HEK293 (cell line): Measurements from ENCODE around the gene CELSR3.
A peak's percentile ranks its signal among the peaks of the same experiment; 100 is the strongest.

Experiments
- HOXC10 ChIP-seq: sonication (generic); formaldehyde crosslinking; IDR thresholded peaks from 2 replicates; pipeline ENCODE4 v1.8.1; 2023; ENCODE audit warnings: mild to moderate bottlenecking, missing genetic modification reagents
- HOXD13 ChIP-seq: sonication (generic); formaldehyde crosslinking; IDR thresholded peaks from 2 replicates; pipeline ENCODE4 v1.8.0; 2022; ENCODE audit warnings: missing genetic modification reagents, borderline replicate concordance
- KLF10 ChIP-seq: fragments of 450-650 bp; IDR thresholded peaks from 2 replicates; pipeline ENCODE4 v1.5.1; 2018; ENCODE audit warnings: missing biosample characterization, mild to moderate bottlenecking, missing genetic modification characterization
- REST ChIP-seq: fragments of 450-650 bp; formaldehyde crosslinking; IDR thresholded peaks from 2 replicates; pipeline ENCODE4 v1.5.1; 2016; ENCODE audit warnings: missing biosample characterization, missing genetic modification characterization
- SP7 ChIP-seq: fragments of 450-650 bp; formaldehyde crosslinking; IDR thresholded peaks from 2 replicates; pipeline ENCODE4 v1.5.1; 2016; ENCODE audit warnings: missing biosample characterization, missing genetic modification characterization
- TCF7L2 ChIP-seq: IDR thresholded peaks from 2 replicates; pipeline ENCODE4 v1.6.1; 2011; ENCODE audit warnings: low read depth, mild to moderate bottlenecking, inconsistent platforms, low read length, moderate library complexity, borderline replicate concordance
- YY2 ChIP-seq: fragments of 450-650 bp; formaldehyde crosslinking; IDR thresholded peaks from 2 replicates; pipeline ENCODE4 v1.5.1; 2016; ENCODE audit warnings: missing biosample characterization, missing genetic modification characterization
- ZBTB10 ChIP-seq: fragments of 450-650 bp; formaldehyde crosslinking; IDR thresholded peaks from 2 replicates; pipeline ENCODE4 v1.5.1; 2016; ENCODE audit warnings: missing biosample characterization, missing genetic modification characterization
- ZBTB26 ChIP-seq: fragments of 450-650 bp; formaldehyde crosslinking; optimal IDR thresholded peaks from 2 replicates; pipeline ENCODE3; 2016; ENCODE audit warnings: missing biosample characterization, mild to moderate bottlenecking, missing genetic modification characterization
- ZNF2 ChIP-seq: fragments of 450-650 bp; formaldehyde crosslinking; IDR thresholded peaks from 2 replicates; pipeline ENCODE4 v1.5.1; 2016; ENCODE audit warnings: missing biosample characterization, missing genetic modification characterization
- ZNF214 ChIP-seq: fragments of 450-650 bp; formaldehyde crosslinking; IDR thresholded peaks from 2 replicates; pipeline ENCODE4 v1.5.1; 2017; ENCODE audit warnings: missing biosample characterization, mild to moderate bottlenecking, missing genetic modification characterization, borderline replicate concordance
- ZNF23 ChIP-seq: fragments of 450-650 bp; formaldehyde crosslinking; IDR thresholded peaks from 2 replicates; pipeline ENCODE4 v1.5.1; 2016; ENCODE audit warnings: missing biosample characterization, missing genetic modification characterization, borderline replicate concordance
- ZNF449 ChIP-seq: fragments of 450-650 bp; formaldehyde crosslinking; IDR thresholded peaks from 2 replicates; pipeline ENCODE4 v1.5.1; 2017; ENCODE audit warnings: missing biosample characterization, mild to moderate bottlenecking, missing genetic modification characterization, moderate library complexity
- ZNF488 ChIP-seq: fragments of 450-650 bp; formaldehyde crosslinking; IDR thresholded peaks from 2 replicates; pipeline ENCODE4 v1.5.1; 2016; ENCODE audit warnings: missing biosample characterization, missing genetic modification characterization
- ZNF701 ChIP-seq: fragments of 450-650 bp; formaldehyde crosslinking; IDR thresholded peaks from 2 replicates; pipeline ENCODE4 v1.5.1; 2016; ENCODE audit warnings: missing biosample characterization, missing genetic modification characterization
- ZNF777 ChIP-seq: fragments of 450-650 bp; formaldehyde crosslinking; IDR thresholded peaks from 2 replicates; pipeline ENCODE4 v1.5.1; 2017; ENCODE audit warnings: missing biosample characterization, missing genetic modification characterization, borderline replicate concordance
- TF ChIP-seq, protein P1 (sequence below): fragments of 450-650 bp; formaldehyde crosslinking; IDR thresholded peaks from 2 replicates; pipeline ENCODE4 v1.5.1; 2016; ENCODE audit warnings: missing biosample characterization, missing genetic modification characterization
- TF ChIP-seq, protein P2 (sequence below): fragments of 450-650 bp; formaldehyde crosslinking; IDR thresholded peaks from 2 replicates; pipeline ENCODE4 v1.5.1; 2016; ENCODE audit warnings: missing biosample characterization, missing genetic modification characterization
- TF ChIP-seq, protein P3 (sequence below): fragments of 450-650 bp; formaldehyde crosslinking; IDR thresholded peaks from 2 replicates; pipeline ENCODE4 v1.5.1; 2016; ENCODE audit warnings: missing biosample characterization, missing genetic modification characterization

The CELSR3 gene

GRCh38 chr3:48661501-48662144 lies 1.1 kb downstream of the CELSR3 start (continued):
- TF ChIP-seq, protein P1, sequence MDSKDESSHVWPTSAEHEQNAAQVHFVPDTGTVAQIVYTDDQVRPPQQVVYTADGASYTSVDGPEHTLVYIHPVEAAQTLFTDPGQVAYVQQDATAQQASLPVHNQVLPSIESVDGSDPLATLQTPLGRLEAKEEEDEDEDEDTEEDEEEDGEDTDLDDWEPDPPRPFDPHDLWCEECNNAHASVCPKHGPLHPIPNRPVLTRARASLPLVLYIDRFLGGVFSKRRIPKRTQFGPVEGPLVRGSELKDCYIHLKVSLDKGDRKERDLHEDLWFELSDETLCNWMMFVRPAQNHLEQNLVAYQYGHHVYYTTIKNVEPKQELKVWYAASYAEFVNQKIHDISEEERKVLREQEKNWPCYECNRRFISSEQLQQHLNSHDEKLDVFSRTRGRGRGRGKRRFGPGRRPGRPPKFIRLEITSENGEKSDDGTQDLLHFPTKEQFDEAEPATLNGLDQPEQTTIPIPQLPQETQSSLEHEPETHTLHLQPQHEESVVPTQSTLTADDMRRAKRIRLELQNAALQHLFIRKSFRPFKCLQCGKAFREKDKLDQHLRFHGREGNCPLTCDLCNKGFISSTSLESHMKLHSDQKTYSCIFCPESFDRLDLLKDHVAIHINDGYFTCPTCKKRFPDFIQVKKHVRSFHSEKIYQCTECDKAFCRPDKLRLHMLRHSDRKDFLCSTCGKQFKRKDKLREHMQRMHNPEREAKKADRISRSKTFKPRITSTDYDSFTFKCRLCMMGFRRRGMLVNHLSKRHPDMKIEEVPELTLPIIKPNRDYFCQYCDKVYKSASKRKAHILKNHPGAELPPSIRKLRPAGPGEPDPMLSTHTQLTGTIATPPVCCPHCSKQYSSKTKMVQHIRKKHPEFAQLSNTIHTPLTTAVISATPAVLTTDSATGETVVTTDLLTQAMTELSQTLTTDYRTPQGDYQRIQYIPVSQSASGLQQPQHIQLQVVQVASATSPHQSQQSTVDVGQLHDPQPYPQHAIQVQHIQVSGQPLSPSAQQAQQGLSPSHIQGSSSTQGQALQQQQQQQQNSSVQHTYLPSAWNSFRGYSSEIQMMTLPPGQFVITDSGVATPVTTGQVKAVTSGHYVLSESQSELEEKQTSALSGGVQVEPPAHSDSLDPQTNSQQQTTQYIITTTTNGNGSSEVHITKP (tag by site-specific recombination), result no peak
- TF ChIP-seq HOXC10 (CRISPR knock-in tag) (peak; percentile 98), ZNF2 (no peak), REST (tag by site-specific recombination) (peak; percentile 100), YY2 (tag by site-specific recombination) (no peak), ZNF214 (tag by site-specific recombination) (no peak), ZNF488 (tag by site-specific recombination) (no peak), ZNF701 (tag by site-specific recombination) (no peak), SP7 (tag by site-specific recombination) (0 out of 2 replicates have a peak, but pooled peaks have one; percentile 37), ZBTB10 (tag by site-specific recombination) (peak; percentile 49; the same call in 1 of the 2 replicates), ZBTB26 (tag by site-specific recombination) (peak; percentile 20), ZNF23 (no peak), ZNF449 (tag by site-specific recombination) (no peak), ZNF777 (tag by site-specific recombination) (no peak), KLF10 (tag by site-specific recombination) (peak; percentile 29; the same call in 1 of the 2 replicates), HOXD13 (CRISPR knock-in tag) (peak; percentile 95), TCF7L2 (no peak)
- TF ChIP-seq, protein P2, sequence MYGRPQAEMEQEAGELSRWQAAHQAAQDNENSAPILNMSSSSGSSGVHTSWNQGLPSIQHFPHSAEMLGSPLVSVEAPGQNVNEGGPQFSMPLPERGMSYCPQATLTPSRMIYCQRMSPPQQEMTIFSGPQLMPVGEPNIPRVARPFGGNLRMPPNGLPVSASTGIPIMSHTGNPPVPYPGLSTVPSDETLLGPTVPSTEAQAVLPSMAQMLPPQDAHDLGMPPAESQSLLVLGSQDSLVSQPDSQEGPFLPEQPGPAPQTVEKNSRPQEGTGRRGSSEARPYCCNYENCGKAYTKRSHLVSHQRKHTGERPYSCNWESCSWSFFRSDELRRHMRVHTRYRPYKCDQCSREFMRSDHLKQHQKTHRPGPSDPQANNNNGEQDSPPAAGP (tag by site-specific recombination), result no peak
- TF ChIP-seq, protein P3, sequence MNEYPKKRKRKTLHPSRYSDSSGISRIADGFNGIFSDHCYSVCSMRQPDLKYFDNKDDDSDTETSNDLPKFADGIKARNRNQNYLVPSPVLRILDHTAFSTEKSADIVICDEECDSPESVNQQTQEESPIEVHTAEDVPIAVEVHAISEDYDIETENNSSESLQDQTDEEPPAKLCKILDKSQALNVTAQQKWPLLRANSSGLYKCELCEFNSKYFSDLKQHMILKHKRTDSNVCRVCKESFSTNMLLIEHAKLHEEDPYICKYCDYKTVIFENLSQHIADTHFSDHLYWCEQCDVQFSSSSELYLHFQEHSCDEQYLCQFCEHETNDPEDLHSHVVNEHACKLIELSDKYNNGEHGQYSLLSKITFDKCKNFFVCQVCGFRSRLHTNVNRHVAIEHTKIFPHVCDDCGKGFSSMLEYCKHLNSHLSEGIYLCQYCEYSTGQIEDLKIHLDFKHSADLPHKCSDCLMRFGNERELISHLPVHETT (tag by site-specific recombination), result 0 out of 2 replicates have a peak, but pooled peaks have one; percentile 24
